Measurements from ENCODE around the gene PRPF40A.
A peak's percentile ranks its signal among the peaks of the same experiment; 100 is the strongest.

The PRPF40A gene

GRCh38 chr2:152661076-152661475 lies 56.2 kb downstream of the PRPF40A start:
- Histone ChIP-seq H3K36me3 (ENCODE audit: control insufficient read depth in 5 of 5, insufficient read depth in 5 of 5, low read length in 5 of 5) (peaks cover 71 to 88% (median 75%) of the 10 kb centered on the region in 5 donors), H3K9me3 (ENCODE audit: control insufficient read depth in 5 of 5, low read length in 5 of 5) (no peaks in the 10 kb centered on the region), H3K27me3 (ENCODE audit: control insufficient read depth in 5 of 5, insufficient read depth in 4 of 5, low read length in 5 of 5) (no peaks in the 10 kb centered on the region), H3K4me3 (ENCODE audit: low read depth in 1 of 5, low read length in 5 of 5) (no peak overlapping the region), H3K9ac (ENCODE audit: low read length in 5 of 5) (no peak overlapping the region), H3K27ac (ENCODE audit: low read depth, low read length) (no peak overlapping the region), H3K4me1 (ENCODE audit: control insufficient read depth in 5 of 5, insufficient read depth in 5 of 5, low read length in 5 of 5) (no peaks in the 10 kb centered on the region)

- H3K4me1 ChIP-seq (ENCODE audit: control insufficient read depth in 5 of 5, insufficient read depth in 5 of 5, low read length in 5 of 5), result no peaks in the 10 kb centered on the region
- H3K9me3 ChIP-seq (ENCODE audit: control insufficient read depth in 5 of 5, low read length in 5 of 5), result no peaks in the 10 kb centered on the region
- H3K36me3 ChIP-seq (ENCODE audit: control insufficient read depth in 5 of 5, insufficient read depth in 5 of 5, low read length in 5 of 5), result peaks cover 54 to 72% (median 67%) of the 10 kb centered on the region in 5 donors
- no peak overlapping the region for H3K9ac ChIP-seq (ENCODE audit: low read length in 5 of 5)
- H3K4me3 ChIP-seq (ENCODE audit: low read depth in 1 of 5, low read length in 5 of 5), result no peak overlapping the region
- H3K27me3 ChIP-seq (ENCODE audit: control insufficient read depth in 5 of 5, insufficient read depth in 4 of 5, low read length in 5 of 5), result no peaks in the 10 kb centered on the region
- no peak overlapping the region for H3K27ac ChIP-seq (ENCODE audit: low read depth, low read length)
Measured at GRCh38 chr2:152658221-152658620, 59.0 kb downstream of the PRPF40A start.

- no peak overlapping the region for H3K4me3 ChIP-seq (ENCODE audit: low read depth in 1 of 5, low read length in 5 of 5)
- peaks cover 53 to 70% (median 62%) of the 10 kb centered on the region in 5 donors for H3K36me3 ChIP-seq (ENCODE audit: control insufficient read depth in 5 of 5, insufficient read depth in 5 of 5, low read length in 5 of 5)
- no peaks in the 10 kb centered on the region for H3K4me1 ChIP-seq (ENCODE audit: control insufficient read depth in 5 of 5, insufficient read depth in 5 of 5, low read length in 5 of 5)
- H3K9ac ChIP-seq (ENCODE audit: low read length in 5 of 5), result no peak overlapping the region
- no peaks in the 10 kb centered on the region for H3K9me3 ChIP-seq (ENCODE audit: control insufficient read depth in 5 of 5, low read length in 5 of 5)
- no peaks in the 10 kb centered on the region for H3K27me3 ChIP-seq (ENCODE audit: control insufficient read depth in 5 of 5, insufficient read depth in 4 of 5, low read length in 5 of 5)
- no peak overlapping the region for H3K27ac ChIP-seq (ENCODE audit: low read depth, low read length)
Measured at GRCh38 chr2:152657043-152657442, 60.2 kb downstream of the PRPF40A start.

GRCh38 chr2:152655880-152656279 lies 61.4 kb downstream of the PRPF40A start:
- Histone ChIP-seq H3K27ac (ENCODE audit: low read depth, low read length) (no peak overlapping the region), H3K27me3 (ENCODE audit: control insufficient read depth in 5 of 5, insufficient read depth in 4 of 5, low read length in 5 of 5) (no peaks in the 10 kb centered on the region), H3K9ac (ENCODE audit: low read length in 5 of 5) (no peak overlapping the region), H3K36me3 (ENCODE audit: control insufficient read depth in 5 of 5, insufficient read depth in 5 of 5, low read length in 5 of 5) (peaks cover 48 to 66% (median 55%) of the 10 kb centered on the region in 5 donors), H3K9me3 (ENCODE audit: control insufficient read depth in 5 of 5, low read length in 5 of 5) (no peaks in the 10 kb centered on the region), H3K4me1 (ENCODE audit: control insufficient read depth in 5 of 5, insufficient read depth in 5 of 5, low read length in 5 of 5) (no peaks in the 10 kb centered on the region), H3K4me3 (ENCODE audit: low read depth in 1 of 5, low read length in 5 of 5) (no peak overlapping the region)

GRCh38 chr2:152651834-152652233 lies 65.4 kb downstream of the PRPF40A start:
- Histone ChIP-seq H3K27me3 (ENCODE audit: control insufficient read depth in 5 of 5, insufficient read depth in 4 of 5, low read length in 5 of 5) (no peaks in the 10 kb centered on the region), H3K36me3 (ENCODE audit: control insufficient read depth in 5 of 5, insufficient read depth in 5 of 5, low read length in 5 of 5) (peaks cover 22 to 37% (median 25%) of the 10 kb centered on the region in 5 donors), H3K27ac (ENCODE audit: low read depth, low read length) (no peak overlapping the region), H3K9me3 (ENCODE audit: control insufficient read depth in 5 of 5, low read length in 5 of 5) (no peaks in the 10 kb centered on the region), H3K4me3 (ENCODE audit: low read depth in 1 of 5, low read length in 5 of 5) (no peak overlapping the region), H3K9ac (ENCODE audit: low read length in 5 of 5) (no peak overlapping the region), H3K4me1 (ENCODE audit: control insufficient read depth in 5 of 5, insufficient read depth in 5 of 5, low read length in 5 of 5) (peaks cover 4 to 20% (median 15%) of the 10 kb centered on the region in 5 donors)

GRCh38 chr2:152650768-152651371 lies 66.4 kb downstream of the PRPF40A start:
- Histone ChIP-seq H3K27ac (ENCODE audit: low read depth, low read length) (no peak overlapping the region), H3K9me3 (ENCODE audit: control insufficient read depth in 5 of 5, low read length in 5 of 5) (no peaks in the 10 kb centered on the region), H3K36me3 (ENCODE audit: control insufficient read depth in 5 of 5, insufficient read depth in 5 of 5, low read length in 5 of 5) (peaks cover 12 to 29% (median 16%) of the 10 kb centered on the region in 5 donors), H3K4me1 (ENCODE audit: control insufficient read depth in 5 of 5, insufficient read depth in 5 of 5, low read length in 5 of 5) (peaks cover 4 to 26% (median 17%) of the 10 kb centered on the region in 5 donors), H3K4me3 (ENCODE audit: low read depth in 1 of 5, low read length in 5 of 5) (no peak overlapping the region), H3K27me3 (ENCODE audit: control insufficient read depth in 5 of 5, insufficient read depth in 4 of 5, low read length in 5 of 5) (no peaks in the 10 kb centered on the region), H3K9ac (ENCODE audit: low read length in 5 of 5) (no peak overlapping the region)

GRCh38 chr2:152649997-152650396 lies 67.3 kb downstream of the PRPF40A start:
- Histone ChIP-seq H3K4me1 (ENCODE audit: control insufficient read depth in 5 of 5, insufficient read depth in 5 of 5, low read length in 5 of 5) (peaks cover 4 to 26% (median 17%) of the 10 kb centered on the region in 5 donors), H3K9ac (ENCODE audit: low read length in 5 of 5) (no peak overlapping the region), H3K27me3 (ENCODE audit: control insufficient read depth in 5 of 5, insufficient read depth in 4 of 5, low read length in 5 of 5) (no peaks in the 10 kb centered on the region), H3K9me3 (ENCODE audit: control insufficient read depth in 5 of 5, low read length in 5 of 5) (no peaks in the 10 kb centered on the region), H3K36me3 (ENCODE audit: control insufficient read depth in 5 of 5, insufficient read depth in 5 of 5, low read length in 5 of 5) (peaks cover 16 to 36% (median 21%) of the 10 kb centered on the region in 5 donors), H3K27ac (ENCODE audit: low read depth, low read length) (no peak overlapping the region), H3K4me3 (ENCODE audit: low read depth in 1 of 5, low read length in 5 of 5) (no peak overlapping the region)

- Histone ChIP-seq H3K27me3 (ENCODE audit: control insufficient read depth in 5 of 5, insufficient read depth in 4 of 5, low read length in 5 of 5) (no peaks in the 10 kb centered on the region), H3K4me3 (ENCODE audit: low read depth in 1 of 5, low read length in 5 of 5) (no peak overlapping the region), H3K4me1 (ENCODE audit: control insufficient read depth in 5 of 5, insufficient read depth in 5 of 5, low read length in 5 of 5) (peaks cover 4 to 26% (median 17%) of the 10 kb centered on the region in 5 donors), H3K36me3 (ENCODE audit: control insufficient read depth in 5 of 5, insufficient read depth in 5 of 5, low read length in 5 of 5) (peaks cover 24 to 45% (median 34%) of the 10 kb centered on the region in 5 donors), H3K9me3 (ENCODE audit: control insufficient read depth in 5 of 5, low read length in 5 of 5) (no peaks in the 10 kb centered on the region), H3K9ac (ENCODE audit: low read length in 5 of 5) (no peak overlapping the region), H3K27ac (ENCODE audit: low read depth, low read length) (no peak overlapping the region)
Measured at GRCh38 chr2:152648336-152648735, 68.9 kb downstream of the PRPF40A start.

- peaks cover 24 to 50% (median 36%) of the 10 kb centered on the region in 5 donors for H3K36me3 ChIP-seq (ENCODE audit: control insufficient read depth in 5 of 5, insufficient read depth in 5 of 5, low read length in 5 of 5)
- peak overlapping the region in 1 of 5 donors; percentile 37 for H3K4me3 ChIP-seq (ENCODE audit: low read depth in 1 of 5, low read length in 5 of 5)
- H3K9me3 ChIP-seq (ENCODE audit: control insufficient read depth in 5 of 5, low read length in 5 of 5), result no peaks in the 10 kb centered on the region
- H3K27me3 ChIP-seq (ENCODE audit: control insufficient read depth in 5 of 5, insufficient read depth in 4 of 5, low read length in 5 of 5), result no peaks in the 10 kb centered on the region
- H3K9ac ChIP-seq (ENCODE audit: low read length in 5 of 5), result peak overlapping the region in 3 of 5 donors; percentile 4 to 58 (median 8)
- peak overlapping the region; percentile 58 for H3K27ac ChIP-seq (ENCODE audit: low read depth, low read length)
- peaks cover 4 to 26% (median 17%) of the 10 kb centered on the region in 5 donors for H3K4me1 ChIP-seq (ENCODE audit: control insufficient read depth in 5 of 5, insufficient read depth in 5 of 5, low read length in 5 of 5)
Measured at GRCh38 chr2:152647552-152647951, 69.7 kb downstream of the PRPF40A start.

- H3K9ac ChIP-seq (ENCODE audit: low read length in 5 of 5), result no peak overlapping the region
- H3K36me3 ChIP-seq (ENCODE audit: control insufficient read depth in 5 of 5, insufficient read depth in 5 of 5, low read length in 5 of 5), result peaks cover 16 to 48% (median 33%) of the 10 kb centered on the region in 5 donors
- peak overlapping the region; percentile 58 for H3K27ac ChIP-seq (ENCODE audit: low read depth, low read length)
- H3K4me3 ChIP-seq (ENCODE audit: low read depth in 1 of 5, low read length in 5 of 5), result no peak overlapping the region
- no peaks in the 10 kb centered on the region for H3K27me3 ChIP-seq (ENCODE audit: control insufficient read depth in 5 of 5, insufficient read depth in 4 of 5, low read length in 5 of 5)
- H3K4me1 ChIP-seq (ENCODE audit: control insufficient read depth in 5 of 5, insufficient read depth in 5 of 5, low read length in 5 of 5), result peaks cover 4 to 26% (median 17%) of the 10 kb centered on the region in 5 donors
- H3K9me3 ChIP-seq (ENCODE audit: control insufficient read depth in 5 of 5, low read length in 5 of 5), result no peaks in the 10 kb centered on the region
Measured at GRCh38 chr2:152646775-152647174, 70.5 kb downstream of the PRPF40A start.

Data from subcutaneous abdominal adipose tissue (tissue), 5 donors.